ENCODE results near the gene KIF6.

DNA sequence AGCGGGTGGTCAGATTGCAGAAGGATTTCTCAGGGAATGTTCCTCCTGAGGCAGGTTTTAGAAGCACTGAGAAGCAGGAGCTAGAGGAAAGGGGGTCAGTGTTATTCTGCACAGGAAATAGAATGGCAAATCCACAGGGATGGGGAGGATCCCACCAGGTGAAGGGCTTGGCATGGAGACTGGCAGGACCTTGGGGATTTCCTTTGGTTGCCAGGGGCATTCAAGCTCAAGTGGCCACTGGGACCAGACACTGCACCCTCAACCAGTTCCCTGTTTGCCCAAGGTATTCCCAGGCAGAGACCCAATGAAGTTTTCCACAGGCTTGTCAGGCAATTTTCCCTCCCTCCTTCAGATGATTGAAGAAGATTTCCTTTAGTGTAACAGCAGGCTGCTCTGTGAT, 279.5 kb downstream of the KIF6 start:
- no peak for TF ChIP-seq CTCF (IDR thresholded peaks at IDR 0.05; ENCODE audit: insufficient read depth, low read depth, low read length)
- no peak for TF ChIP-seq EZH2 (IDR thresholded peaks at IDR 0.05; ENCODE audit: insufficient read depth, low read length)
